ENCODE results near the gene NPB.

DNA sequence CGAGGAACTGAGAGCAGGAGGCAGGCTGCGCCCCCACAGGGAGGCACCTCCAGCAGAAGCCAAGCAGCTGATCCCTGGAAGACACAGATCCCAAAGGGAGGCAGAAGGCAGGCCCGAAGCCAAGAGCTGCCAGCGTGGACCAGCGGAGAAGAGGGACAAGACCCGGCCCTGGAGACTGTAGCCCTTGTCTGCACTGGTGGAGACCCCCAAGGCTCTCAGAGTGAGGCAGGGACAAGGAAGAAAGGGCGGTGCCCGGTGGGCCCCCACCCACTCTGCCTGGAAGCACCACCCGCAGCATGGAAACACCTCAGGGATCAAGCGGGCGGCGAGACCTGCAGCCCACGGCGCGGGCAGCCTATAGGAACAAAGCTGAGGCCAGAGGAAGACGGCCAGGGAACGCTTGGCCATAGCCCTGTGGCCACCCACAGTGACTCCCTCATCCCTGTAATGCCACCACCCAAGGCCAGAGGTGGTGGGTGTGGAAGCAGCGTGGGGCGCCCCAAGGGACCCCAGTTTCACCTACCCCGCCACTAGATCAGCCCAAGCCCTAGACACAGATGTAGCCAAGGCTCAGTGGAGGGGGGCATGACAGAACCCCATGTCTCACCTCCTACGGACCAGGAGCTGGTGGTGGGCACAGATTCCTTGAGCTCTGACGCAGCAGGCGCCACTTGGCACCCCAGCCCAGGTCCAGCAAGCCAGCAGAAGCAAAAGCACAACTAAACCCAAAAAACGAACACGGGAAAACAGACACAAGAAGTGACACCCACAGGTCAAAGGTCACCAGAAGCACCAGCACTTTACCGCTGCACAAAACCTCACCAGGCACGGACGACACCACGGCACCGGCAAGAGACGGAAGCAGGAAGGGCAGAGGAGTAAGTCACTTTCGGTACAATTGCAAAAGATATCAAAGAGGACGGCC is 18.8 kb downstream of the NPB start:
- TF ChIP-seq, protein P1, sequence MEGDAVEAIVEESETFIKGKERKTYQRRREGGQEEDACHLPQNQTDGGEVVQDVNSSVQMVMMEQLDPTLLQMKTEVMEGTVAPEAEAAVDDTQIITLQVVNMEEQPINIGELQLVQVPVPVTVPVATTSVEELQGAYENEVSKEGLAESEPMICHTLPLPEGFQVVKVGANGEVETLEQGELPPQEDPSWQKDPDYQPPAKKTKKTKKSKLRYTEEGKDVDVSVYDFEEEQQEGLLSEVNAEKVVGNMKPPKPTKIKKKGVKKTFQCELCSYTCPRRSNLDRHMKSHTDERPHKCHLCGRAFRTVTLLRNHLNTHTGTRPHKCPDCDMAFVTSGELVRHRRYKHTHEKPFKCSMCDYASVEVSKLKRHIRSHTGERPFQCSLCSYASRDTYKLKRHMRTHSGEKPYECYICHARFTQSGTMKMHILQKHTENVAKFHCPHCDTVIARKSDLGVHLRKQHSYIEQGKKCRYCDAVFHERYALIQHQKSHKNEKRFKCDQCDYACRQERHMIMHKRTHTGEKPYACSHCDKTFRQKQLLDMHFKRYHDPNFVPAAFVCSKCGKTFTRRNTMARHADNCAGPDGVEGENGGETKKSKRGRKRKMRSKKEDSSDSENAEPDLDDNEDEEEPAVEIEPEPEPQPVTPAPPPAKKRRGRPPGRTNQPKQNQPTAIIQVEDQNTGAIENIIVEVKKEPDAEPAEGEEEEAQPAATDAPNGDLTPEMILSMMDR (IDR thresholded peaks at IDR 0.05) = no peak
- no peak for TF ChIP-seq POLR2AphosphoS5 (IDR thresholded peaks at IDR 0.05; ENCODE audit: insufficient read depth in 1 of 2, low read depth in 1 of 2)

Data from vagina (tissue), 2 donors.